Mesothelial cell of epicardium (in vitro differentiated cells): ENCODE measurements around the gene COL4A2. TPM values are rescaled to one million over a fixed set of nuclear protein-coding genes. Genes with fewer than 3 reads are reported as not detected.

Experiments used
- DNase-seq, 2 experiments: peaks; one replicate each; pipeline ENCODE4 v3.0.0; 2021; ENCODE audit warnings: low spot score in 2 of 2; ENCODE audit not compliant: unreplicated experiment in 2 of 2
- H3K27ac Mint-ChIP-seq: 2 replicates; pipeline ENCODE4 v1.8.0; 2021; ENCODE audit warnings: mixed read lengths
- H3K27me3 Mint-ChIP-seq: 2 replicates; pipeline ENCODE4 v1.8.0; 2021; ENCODE audit warnings: low read depth, mixed read lengths
- H3K36me3 Mint-ChIP-seq: 2 replicates; pipeline ENCODE4 v1.8.0; 2021; ENCODE audit warnings: mixed read lengths
- H3K4me1 Mint-ChIP-seq: 2 replicates; pipeline ENCODE4 v1.8.0; 2021; ENCODE audit warnings: mixed read lengths
- H3K4me3 Mint-ChIP-seq: 2 replicates; pipeline ENCODE4 v1.8.0; 2021; ENCODE audit warnings: mild to moderate bottlenecking, moderate library complexity, mixed read lengths
- H3K9me3 Mint-ChIP-seq: 2 replicates; pipeline ENCODE4 v1.8.0; 2021; ENCODE audit warnings: mixed read lengths
- total RNA-seq: library from RNA; stranded (reverse); gene quantifications from 3 replicates; pipeline ENCODE4 v1.2.1, GENCODE V29; 2021
- TF ChIP-seq, protein P1 (sequence below): fragments of 200-600 bp; sonication (generic); IDR thresholded peaks from one replicate; pipeline ENCODE4 v1.5.0; 2021; ENCODE audit warnings: antibody characterized with exemption; ENCODE audit not compliant: unreplicated experiment

The COL4A2 gene
- total RNA-seq, 1 donor from 2014 or later = 469 TPM

GRCh38 chr13:110505594-110505993 is 198.5 kb downstream of the COL4A2 start:
- Mint-ChIP-seq H3K27me3 (no peaks in the 10 kb centered on the region), H3K9me3 (no peaks in the 10 kb centered on the region), H3K36me3 (peaks cover 55% of the 10 kb centered on the region), H3K4me1 (peaks cover under 1% of the 10 kb centered on the region), H3K27ac (no peak overlapping the region), H3K4me3 (no peak overlapping the region)
- DNase-seq = no peak
- TF ChIP-seq, protein P1, sequence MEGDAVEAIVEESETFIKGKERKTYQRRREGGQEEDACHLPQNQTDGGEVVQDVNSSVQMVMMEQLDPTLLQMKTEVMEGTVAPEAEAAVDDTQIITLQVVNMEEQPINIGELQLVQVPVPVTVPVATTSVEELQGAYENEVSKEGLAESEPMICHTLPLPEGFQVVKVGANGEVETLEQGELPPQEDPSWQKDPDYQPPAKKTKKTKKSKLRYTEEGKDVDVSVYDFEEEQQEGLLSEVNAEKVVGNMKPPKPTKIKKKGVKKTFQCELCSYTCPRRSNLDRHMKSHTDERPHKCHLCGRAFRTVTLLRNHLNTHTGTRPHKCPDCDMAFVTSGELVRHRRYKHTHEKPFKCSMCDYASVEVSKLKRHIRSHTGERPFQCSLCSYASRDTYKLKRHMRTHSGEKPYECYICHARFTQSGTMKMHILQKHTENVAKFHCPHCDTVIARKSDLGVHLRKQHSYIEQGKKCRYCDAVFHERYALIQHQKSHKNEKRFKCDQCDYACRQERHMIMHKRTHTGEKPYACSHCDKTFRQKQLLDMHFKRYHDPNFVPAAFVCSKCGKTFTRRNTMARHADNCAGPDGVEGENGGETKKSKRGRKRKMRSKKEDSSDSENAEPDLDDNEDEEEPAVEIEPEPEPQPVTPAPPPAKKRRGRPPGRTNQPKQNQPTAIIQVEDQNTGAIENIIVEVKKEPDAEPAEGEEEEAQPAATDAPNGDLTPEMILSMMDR = no peak

DNA sequence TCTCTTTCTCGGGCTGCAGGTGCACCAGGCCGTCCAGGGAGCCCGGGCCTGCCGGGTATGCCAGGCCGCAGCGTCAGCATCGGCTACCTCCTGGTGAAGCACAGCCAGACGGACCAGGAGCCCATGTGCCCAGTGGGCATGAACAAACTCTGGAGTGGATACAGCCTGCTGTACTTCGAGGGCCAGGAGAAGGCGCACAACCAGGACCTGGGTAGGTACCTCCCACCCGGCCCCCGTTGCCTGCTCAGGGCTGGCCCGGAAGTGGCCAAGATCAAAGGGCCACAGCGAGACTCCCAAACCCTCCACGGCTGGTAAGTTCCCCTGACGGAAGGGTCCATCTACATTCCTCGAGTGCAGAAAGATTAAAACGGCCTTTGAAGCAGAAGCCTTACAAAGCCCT is 199.3 kb downstream of the COL4A2 start:
- H3K27ac Mint-ChIP-seq = no peak overlapping the region
- no peak for DNase-seq
- H3K27me3 Mint-ChIP-seq = no peaks in the 10 kb centered on the region
- H3K36me3 Mint-ChIP-seq = peaks cover 49% of the 10 kb centered on the region
- peaks cover 3% of the 10 kb centered on the region for H3K4me1 Mint-ChIP-seq
- TF ChIP-seq, protein P1 = no peak
- no peak overlapping the region for H3K4me3 Mint-ChIP-seq
- H3K9me3 Mint-ChIP-seq = no peaks in the 10 kb centered on the region

DNA sequence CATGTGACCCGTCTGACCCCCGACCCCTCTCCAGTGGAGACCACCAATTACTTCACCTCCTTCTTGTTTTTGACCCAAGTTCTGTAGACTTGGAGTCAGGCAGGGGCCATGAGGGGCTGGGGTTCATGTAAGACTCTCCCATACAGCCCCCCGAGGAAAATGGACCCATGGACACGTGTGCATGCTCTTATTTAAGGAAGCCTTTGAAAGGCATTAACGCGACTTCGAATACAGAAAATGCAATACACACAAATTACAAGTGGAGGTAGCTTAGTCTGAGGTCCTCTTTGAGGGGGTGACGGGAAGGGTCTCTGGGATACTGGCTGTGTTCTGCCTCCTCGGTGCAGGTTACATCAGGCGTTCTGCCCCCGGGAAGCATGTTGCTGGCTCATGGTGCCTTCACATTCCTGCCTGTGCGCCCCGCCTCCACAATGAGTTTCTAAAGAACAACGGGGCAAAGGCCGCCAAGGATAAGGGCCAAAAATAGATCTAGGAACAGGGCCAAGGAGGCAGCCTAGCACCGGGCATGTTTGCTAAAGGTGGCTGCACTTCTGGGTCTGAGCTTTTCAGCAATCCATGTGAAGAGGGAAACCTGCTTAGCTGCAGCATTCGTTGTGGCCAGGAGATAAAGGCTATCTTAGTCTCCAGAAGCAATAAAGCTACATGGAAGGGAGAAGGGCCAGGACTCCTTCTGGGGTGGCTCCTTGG is 199.9 kb downstream of the COL4A2 start:
- peaks cover 46% of the 10 kb centered on the region for H3K36me3 Mint-ChIP-seq

DNA sequence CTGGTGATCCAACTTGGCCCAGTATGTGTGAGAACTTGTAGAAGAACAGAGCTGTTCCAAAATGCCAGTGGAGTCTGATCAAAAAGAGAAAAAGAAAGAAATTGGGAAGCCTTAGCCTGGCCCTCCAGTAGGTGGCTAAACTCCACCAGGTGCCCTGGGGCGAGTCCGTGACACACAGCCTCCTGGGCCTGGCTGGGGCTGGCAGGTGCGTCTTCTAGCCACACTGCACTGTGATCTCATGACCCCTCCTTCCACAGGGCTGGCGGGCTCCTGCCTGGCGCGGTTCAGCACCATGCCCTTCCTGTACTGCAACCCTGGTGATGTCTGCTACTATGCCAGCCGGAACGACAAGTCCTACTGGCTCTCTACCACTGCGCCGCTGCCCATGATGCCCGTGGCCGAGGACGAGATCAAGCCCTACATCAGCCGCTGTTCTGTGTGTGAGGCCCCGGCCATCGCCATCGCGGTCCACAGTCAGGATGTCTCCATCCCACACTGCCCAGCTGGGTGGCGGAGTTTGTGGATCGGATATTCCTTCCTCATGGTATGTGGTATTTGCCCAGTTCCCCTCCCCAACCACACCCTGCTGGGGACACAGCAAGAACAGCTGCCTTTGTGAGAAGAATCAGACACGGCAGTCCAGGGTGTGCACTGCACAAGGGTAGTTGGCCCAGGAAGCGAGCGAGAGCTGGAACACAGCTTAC is 200.7 kb downstream of the COL4A2 start:
- peaks cover 42% of the 10 kb centered on the region for H3K36me3 Mint-ChIP-seq
- H3K27me3 Mint-ChIP-seq = no peaks in the 10 kb centered on the region

More for the DNA sequence above, 199.9 kb downstream of the COL4A2 start:
- Mint-ChIP-seq H3K27me3 (no peaks in the 10 kb centered on the region), H3K4me1 (peaks cover 3% of the 10 kb centered on the region), H3K9me3 (no peaks in the 10 kb centered on the region), H3K27ac (no peak overlapping the region), H3K4me3 (no peak overlapping the region)
- TF ChIP-seq, protein P1 = no peak
- DNase-seq = no peak

DNA sequence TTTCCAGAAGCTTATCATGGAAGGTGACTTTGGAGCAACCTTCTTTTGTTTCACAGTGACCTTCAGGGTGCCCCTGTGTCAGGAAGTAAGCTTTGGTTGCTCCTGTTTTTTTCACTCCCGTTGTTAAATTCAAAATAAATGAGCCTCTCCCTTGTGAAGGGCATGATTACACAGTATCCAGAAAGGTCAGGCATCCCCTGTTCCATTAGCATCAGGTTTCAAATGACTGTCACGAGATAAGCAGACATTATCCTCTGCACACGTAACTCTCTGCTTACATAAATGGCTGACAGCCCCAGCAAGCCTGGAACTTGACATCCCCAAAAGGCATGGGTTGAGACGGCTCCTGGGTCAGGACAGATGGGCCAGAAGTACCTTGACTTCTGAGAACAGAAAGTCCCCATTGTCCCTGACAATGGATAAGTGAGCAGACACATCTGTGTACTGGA is 202.4 kb downstream of the COL4A2 start:
- H3K9me3 Mint-ChIP-seq = no peaks in the 10 kb centered on the region
- no peak for DNase-seq
- peaks cover 53% of the 10 kb centered on the region for H3K36me3 Mint-ChIP-seq
- H3K27ac Mint-ChIP-seq = peak overlapping the region; percentile 59
- H3K27me3 Mint-ChIP-seq = no peaks in the 10 kb centered on the region
- peaks cover 3% of the 10 kb centered on the region for H3K4me1 Mint-ChIP-seq
- no peak overlapping the region for H3K4me3 Mint-ChIP-seq
- TF ChIP-seq, protein P1 = no peak

More for the DNA sequence above, 200.7 kb downstream of the COL4A2 start:
- TF ChIP-seq, protein P1 = no peak
- Mint-ChIP-seq H3K4me1 (peaks cover 3% of the 10 kb centered on the region), H3K9me3 (no peaks in the 10 kb centered on the region), H3K4me3 (no peak overlapping the region), H3K27ac (no peak overlapping the region)
- DNase-seq = no peak
